NCI-H510A (cell line): Measurements from ENCODE around the gene GALNT17.
"Not testable (repeated sequence)": the region's sequence is repeated elsewhere in the genome, so short reads cannot be mapped to it uniquely, and the experiment has no call there.

Experiments used
- DNase-seq: peaks from one replicate; lab custom pipeline; 2025; lab: John Stamatoyannopoulos, UW

Gene GALNT17

DNA sequence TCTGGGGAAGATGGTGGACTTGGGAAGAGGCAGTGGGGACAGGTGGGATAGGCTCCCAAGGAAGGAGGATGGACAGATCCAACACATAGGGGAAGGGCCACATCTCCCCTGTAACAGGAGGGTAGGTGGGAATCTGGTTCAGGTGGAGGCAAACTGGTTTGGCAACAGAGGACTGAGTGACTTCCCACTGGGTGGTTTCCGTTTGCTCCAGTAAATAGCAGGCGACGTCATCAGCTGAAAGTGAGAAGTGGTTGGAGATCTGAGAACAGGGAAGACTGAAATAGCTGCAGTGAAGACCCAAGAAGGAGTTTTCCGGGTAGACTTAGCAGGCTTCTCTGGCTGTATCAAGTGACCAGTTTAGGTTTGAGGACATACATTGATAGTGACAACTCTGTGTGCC, 504.4 kb downstream of the GALNT17 start:
- no peak for DNase-seq

DNA sequence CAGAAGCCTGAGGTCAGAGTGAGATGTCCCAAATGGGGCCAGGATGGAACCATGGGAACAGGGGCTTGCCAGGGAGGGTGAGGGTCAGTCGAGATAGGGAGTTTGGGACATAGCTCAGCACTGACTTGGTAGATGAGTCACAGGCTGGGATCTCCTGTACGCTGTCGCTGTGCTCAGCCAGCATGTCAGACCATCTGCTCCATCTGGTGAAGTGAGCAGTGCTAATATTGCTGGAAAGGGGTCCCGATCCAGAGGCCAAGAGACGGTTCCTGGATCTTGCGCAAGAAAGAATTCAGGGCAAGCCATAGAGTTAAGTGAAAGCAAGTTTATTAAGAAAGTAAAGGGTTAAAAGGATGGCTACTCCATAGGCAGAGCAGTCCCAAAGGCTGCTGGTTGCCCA, 505.6 kb downstream of the GALNT17 start:
- no peak for DNase-seq

DNA sequence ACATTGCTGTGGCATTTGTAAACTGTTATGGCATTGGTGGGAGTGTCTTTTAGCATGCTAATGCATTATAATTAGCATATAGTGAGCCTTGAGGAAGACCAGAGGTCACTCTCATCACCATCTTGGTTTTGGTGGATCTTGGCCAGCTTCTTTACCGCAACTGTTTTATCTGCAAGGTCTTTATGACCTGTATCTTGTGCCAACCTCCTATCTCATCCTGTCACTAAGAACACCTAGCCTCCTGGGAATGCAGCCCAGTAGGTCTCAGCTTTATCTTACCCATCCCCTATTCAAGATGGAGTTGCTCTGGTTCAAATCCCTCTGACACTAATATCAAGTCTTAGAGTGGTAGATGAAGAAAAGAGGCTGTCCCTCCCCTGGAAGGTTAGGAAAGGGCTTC, 506.2 kb downstream of the GALNT17 start:
- DNase-seq = no peak

DNA sequence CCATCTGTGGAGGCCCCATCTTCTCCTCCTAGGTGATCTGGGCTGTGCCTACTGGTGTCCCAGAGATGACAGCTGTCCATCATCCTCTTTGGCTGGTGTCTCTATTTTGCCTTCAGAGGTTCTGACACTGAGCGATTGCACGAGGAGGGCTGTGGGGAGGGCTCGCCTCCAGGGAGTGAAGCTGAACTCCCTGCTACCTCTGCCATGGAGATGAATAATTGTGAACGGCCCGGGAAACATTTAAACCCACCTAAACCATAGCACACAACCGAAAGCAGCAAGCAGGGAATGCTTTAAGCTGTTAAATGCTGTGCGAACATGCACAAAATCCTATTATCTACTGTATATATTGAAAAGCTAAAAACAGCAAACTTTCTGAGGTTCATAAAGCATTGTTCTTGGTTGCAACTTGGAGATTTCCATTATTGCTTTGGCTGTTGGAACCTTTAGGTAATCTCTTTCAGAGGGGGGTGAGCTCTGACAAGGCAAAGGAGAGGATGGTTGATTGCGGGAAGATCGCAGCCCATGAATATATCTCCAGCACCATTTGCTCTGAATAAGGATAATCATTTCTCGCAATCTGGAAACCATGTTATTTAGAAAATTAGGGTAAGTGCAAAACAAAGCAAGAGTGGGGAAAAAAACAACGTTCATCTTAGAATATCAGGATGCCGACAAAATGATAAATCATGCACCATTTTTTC, 507.6 kb downstream of the GALNT17 start:
- DNase-seq = no peak

DNA sequence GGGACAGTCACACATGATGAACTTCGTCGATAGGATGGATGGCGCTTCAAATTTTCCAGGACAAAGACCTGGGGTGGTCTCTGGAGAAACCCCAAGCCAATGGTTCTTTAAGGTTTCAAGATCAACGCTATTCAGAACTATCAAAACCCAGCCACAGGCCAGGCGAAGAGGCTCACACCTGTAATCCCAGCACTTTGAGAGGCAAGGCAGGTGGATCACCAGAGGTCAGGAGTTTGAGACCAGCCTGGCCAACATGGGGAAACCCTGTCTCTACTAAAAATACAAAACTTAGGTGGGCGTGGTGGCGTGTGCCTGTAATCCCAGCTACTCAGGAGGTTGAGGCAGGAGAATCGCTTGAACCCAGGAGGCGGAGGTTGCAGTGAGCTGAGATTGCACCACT, 511.1 kb downstream of the GALNT17 start:
- not testable (repeated sequence) for DNase-seq

DNA sequence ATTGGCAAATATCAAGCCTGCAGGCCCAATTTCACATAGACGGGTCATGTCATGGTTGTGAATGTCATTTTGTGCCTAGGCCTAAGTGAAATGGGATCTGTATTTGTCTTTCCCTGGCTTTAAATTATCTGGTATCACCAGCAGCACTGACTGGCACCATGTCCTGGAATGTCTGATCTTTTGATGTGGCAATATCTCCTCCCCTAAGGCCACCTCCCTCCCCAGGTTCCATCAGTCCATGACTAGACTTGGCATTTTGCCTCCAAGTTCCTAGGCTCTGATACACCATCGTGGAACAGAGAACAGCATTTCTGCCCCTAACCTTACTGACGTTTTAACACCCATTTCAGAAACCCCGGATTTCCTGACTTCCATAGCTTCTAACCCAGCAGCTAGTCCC, 513.9 kb downstream of the GALNT17 start:
- no peak for DNase-seq

DNA sequence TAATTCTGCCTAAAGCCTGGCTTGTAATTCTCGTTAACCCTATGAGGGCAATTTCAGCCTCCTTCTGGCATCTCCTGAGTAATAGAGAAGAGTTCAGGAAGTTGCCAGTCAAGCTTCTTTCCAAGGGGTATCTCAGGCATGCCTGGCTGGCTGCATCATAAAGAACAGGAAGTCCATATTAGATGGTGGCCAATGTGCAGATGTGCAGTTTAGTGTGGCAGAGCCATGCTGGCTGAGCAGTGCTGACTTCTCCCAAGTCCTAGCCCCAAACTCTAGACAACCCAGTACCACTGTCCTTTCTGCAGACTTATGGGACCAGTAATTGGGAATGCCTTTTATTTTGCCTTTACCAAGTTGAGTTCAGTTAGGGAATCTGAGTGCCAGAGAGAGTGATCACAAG, 517.9 kb downstream of the GALNT17 start:
- no peak for DNase-seq

DNA sequence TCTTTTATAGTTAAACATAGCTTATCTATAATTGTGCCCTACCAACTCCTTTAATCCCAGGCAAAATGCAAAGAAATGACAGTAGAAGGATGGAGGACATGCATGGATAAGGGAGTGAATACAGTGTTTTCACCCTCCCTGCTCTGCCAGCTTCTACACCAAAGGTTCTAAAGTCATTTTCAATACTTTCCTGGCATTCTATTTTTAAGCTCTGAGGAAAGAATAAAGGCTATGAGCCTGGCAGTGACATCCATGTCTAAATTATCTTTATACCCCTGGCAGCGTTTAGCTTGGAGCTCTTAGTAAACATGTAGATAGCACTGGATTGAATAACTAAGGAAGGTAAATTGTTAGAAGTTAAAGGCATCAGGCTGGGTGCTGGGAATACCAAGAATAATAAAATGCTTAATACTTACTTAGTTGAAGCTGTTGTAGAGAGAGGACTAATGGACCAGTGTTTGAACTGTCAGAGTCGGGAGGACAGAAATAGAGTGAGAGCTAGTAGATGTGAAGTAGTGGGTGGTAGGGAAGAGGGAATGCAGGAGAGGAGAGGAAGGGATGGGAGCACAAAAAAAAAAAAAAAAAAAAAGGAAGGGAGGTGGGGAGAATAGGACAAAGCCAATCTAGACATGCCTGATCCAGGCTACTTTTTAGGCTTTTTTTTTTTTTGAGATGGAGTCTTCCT, 518.9 kb downstream of the GALNT17 start:
- DNase-seq = no peak

DNA sequence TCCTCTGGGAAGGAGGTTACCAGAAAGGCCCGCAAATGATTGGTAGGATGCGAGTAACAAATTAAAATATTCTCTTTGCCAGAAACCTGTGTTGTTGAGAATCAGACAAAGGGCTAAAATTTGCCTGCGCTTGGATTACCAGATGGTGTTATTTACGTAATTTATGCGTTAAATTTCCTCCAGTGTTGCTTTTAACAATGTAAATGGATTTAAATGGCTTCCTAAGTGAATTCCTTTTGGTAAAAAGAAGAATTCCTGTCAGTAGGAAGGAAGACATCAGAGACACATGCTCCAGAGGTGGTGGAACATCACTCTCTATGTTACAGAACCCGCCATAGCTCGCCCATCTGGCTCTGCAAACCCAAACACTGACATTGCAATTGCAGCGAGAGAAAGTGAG, 520.6 kb downstream of the GALNT17 start:
- DNase-seq = no peak

DNA sequence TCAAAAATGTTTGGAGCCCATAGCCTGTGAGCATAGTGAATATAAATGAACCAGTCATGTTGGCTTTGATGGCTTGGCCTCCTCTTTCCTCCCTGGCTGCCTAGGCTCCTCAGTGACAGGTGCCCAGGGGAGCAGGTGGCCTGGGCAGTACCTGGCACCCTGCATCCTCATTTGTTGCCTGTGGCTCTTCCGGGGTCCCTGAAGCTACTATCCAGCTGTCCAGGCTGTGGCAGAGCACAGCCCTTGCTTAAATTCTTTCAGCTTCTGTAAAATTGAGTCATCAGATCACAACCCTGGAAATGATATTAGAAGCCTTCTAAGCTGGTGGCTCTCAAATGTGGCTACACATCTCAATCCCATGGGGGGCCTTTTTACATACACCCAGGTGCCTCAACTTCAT, 525.4 kb downstream of the GALNT17 start:
- DNase-seq = no peak

DNA sequence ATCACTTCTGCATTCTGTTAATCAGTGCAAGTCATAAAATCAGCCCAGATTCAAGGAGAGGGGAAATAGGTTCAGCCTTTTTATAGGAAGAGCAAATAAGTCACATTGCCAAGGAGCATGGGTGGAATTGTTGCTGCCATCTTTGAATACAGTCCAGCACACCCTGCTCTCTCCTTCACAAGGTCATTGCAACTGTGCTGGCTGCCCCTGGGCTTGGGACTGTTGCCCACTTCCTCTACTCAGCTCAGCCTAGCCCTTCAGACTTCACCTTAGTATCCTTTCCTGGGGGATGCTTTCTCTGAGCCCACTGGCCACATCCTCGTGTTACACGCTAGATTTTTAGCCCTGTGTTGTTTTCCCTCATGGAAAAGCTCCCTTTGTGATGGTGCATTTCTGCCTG, 527.7 kb downstream of the GALNT17 start:
- DNase-seq = no peak

DNA sequence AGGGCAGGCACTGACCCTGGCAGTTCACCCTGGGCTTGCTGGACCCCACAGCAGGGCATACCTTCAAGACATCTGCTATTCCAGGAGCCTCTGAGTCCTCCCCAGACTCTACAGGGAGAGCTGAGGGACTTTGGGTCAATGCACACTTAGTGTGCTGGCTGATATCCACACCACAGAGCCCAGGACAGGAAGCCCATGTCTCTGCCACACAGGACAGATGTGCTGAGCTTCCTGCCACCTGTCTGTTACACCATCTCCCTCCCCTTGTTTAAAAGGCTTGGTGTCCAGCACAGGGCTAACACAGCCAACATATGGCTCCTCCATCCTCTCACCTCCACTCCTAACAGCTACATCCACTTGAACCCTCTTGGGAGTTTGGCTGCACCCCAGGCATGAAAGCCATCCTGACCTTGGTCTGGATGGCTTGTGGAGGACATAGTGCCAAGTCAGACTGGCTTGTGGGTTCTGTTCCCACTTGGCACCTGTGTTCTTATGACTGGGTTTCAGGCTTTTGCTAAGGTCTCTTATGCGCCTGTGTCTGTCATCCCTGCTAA, 529.8 kb downstream of the GALNT17 start:
- no peak for DNase-seq

DNA sequence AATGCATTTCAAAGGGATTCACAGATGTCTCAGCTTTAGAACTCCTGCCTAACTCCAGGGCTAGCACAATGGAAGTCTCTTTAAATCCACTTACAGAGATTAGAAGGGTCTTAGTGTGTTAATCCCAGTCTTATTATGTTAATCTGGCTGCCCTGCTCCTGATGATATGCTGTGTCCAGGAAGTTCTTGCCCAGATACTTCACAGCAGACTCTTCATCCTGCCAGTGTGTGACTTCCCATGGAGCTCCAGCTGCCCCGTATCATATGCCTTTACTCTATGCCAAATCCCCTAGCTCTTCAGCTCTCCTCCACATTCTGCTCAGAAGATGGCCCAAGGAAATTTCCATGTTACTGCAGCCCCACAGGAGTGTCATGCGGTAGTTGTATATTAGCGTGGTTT, 533.8 kb downstream of the GALNT17 start:
- no peak for DNase-seq

DNA sequence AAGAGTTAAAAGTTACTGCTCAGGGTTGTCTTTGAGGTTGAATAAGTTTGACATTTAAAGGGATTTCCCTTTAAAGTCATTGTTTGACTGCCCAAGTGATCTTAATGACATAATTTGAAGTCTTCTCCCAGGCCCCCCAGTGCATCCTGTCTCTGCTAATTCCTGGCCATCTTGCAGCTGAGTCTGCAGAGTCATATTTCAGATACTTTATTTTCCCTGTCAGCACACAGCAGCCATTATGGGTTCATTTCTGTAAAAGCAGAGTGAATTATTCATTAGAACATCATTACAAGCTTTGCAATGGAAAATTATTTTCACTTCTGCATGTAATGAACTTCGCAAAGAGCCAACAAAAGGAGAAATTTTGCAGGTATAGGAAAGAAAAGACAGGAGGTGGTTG, 536.6 kb downstream of the GALNT17 start:
- DNase-seq = no peak

DNA sequence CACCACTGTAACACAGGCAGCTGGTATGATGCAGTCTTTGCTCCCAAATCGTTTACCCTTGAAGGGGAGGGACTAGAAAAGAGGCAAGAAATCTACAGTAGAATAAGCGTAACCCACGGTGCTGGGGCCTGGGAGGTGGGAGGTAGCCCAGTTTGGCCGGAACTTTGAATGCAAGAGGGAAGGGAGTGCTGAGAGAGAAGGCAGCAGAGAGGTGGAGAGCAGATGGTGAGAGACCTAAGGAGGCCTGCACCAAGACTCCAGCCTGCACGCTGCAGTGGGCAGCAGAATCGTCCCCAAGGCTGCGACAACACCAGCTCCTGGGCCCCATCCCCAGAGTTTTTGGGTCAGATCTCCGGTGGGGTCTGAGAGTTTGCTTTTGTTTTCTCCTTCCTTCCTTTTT, 547.5 kb downstream of the GALNT17 start:
- no peak for DNase-seq

DNA sequence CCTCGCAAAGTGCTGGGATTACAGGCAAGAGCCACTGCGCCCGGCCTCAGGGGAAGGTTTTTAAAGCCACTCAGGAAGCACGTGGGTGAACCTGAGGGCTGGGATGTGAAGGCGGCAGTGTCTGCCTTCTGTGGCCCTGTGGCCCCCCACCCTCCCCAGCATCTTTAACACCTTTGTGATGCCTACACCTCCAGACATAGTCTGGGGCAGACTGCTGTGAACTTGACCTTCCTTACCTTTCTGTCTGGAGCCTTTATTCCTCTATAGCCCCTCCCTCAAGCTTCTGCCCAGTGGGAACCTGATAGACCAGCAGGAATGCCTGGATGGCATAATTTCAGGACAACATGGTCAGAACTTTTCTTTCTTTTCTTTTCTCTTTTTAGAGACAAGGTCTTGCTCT, 550.2 kb downstream of the GALNT17 start:
- DNase-seq = no peak

DNA sequence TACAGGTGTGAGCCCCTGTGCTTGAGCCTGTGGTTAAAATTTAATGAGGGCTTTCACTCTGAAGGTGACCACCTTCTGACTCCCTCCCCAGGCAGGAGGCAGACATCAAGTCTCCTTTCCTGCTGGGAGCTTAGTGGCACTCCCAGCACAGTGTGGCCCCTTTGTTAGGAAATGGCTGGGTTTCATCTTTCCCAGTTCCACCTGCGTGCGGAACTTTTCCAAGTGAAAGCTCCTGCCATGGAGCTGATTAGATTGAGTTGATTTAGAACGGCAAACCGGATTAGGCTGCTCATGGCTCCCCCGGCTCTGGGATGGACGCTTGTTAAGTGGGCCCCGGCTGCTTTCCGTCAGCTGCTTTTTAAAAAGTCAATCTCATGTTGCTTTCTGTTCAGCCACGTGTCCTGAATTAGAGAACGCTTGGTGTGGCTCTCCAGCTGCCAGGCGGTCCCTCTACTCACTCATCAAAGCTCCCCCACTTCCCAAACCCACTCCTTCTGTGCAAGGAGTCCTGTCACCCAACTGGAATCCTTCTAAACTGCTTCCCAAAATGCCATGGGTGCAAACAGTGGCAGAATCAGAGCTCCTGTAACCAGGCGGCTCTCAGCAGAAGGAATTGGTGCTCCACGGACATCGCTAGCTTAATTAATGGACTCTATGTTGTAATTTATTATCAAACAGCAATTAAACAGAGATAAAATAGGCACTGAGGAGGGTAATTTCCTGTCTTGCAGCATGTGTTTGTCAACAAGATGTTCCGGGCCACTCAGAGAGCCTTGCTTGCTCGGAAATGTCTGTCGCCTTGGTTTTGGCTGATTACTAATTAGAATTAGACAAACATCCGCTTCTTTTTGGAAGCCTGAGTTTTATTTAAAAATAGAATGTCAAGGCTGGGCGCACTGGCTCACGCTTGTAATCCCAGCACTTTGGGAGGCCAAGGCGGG, 551.2 kb downstream of the GALNT17 start:
- DNase-seq = no peak

DNA sequence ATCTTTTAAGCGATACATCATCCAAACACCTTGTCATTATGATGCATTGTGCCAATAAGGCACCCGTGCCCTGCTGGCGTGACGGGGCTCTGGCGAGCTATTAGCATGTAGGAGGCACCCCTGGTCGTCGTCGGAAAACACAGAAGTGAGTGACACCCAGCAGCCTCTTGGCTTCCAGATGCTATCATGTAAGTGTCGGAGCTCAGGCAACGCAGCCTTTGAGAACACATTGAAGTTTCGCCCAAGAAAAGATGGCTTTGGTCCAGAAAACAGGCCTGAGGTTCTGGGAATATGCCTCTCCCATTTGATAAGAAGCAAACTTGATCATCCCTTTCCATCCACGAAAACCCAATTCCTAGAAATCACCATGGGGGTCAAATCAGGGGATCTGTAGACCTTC, 555.3 kb downstream of the GALNT17 start:
- no peak for DNase-seq

DNA sequence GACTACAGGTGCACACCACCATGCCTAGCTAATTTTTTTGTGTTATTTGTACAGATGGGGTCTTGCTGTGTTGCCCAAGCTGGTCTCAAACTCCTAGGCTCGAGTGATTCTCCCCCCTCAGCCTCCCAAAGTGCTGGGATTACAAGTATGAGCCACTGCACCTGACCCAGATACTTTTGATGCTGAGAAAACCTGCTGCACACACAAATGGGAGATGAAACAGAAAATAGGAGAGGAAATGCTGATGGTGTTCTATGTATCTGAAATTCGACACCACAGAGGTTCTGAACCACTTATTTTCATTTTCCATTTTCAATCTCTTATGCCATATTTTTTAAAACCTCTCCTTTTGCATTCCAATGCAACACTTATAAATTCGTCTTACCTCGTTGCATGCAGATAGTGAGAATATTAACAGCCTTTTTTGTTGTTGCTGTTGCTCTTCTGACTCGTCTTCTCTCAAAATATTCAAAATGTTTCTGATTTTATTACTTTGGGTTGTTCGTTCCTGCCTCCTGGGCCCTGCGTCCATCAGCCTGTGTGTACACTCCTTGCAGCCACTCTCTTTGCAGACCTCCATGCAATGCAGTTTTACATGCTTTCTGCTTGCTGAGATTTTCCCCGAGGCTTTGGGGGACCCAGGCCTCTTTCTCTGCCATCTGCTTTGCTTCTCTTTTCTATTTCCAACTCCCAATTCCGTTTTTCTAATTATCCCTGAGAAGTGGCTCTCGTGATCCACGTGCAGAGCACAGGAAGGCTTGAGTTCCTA, 556.1 kb downstream of the GALNT17 start:
- DNase-seq = no peak

DNA sequence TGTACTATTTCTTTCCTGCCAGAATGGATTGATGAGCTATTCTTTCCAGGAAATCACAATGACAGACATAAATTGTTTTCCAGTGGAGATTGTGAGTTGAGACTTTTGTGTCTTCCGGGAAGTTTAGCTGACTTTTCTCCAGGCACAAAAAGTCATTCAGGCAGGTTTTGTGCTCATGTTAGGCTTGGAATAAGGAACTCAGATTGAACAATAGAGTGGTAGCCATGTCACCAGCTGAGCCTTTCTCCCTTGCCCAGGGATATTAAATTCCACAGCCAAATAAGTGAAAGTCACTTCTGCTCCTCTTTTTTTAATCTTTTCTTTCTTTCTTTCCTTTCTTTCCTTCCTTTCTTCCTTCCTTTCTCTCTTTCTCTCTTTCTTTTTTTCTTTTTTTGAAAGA, 559.6 kb downstream of the GALNT17 start:
- no peak for DNase-seq

DNA sequence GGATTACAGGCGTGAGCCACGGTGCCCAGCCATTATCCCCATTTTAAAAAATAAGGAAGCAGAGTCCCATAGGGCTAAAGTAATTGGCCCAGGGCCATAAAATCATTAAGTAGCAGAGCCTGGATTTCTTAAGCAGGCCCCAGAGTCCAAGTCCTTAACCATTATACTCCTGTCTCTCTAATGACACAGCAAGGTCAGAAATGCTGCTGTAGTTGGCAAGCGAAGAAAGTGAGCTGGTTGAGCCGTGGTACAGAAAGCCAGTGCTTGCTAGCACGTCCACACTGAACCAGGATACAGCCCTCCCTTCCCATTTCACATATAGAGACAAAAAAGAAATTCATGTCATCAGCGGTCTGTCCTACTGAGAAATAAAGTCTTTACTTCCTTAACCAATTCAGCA, 562.7 kb downstream of the GALNT17 start:
- DNase-seq = no peak

DNA sequence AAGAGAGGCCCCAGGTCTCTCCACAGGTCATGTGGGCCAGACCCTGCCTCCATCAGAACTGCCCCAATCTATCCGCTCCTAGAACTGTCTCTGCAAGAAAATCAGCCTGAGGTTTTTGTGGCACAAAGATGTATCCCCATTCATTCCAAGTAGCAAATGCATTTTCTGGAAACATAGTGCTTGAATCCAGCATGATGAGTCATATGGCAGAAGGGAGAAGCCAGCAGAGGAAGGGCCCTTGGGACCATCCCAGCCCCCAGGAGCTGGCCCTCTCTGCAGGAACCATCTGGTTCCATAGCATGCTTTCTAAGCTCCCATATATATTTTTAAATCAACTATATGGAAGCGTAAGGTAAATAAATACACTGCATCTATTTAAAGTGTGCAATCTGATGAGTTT, 563.2 kb downstream of the GALNT17 start:
- DNase-seq = no peak
